ENCODE data around the gene TFAP2E.
A peak's percentile ranks its signal among the peaks of the same experiment; 100 is the strongest.

Gene TFAP2E

GRCh38 chr1:35598895-35599294 is 25.8 kb downstream of the TFAP2E start:
- DNase-seq, result no peak

- DNase-seq, result no peak
Observed at GRCh38 chr1:35599411-35599810, 26.3 kb downstream of the TFAP2E start.

GRCh38 chr1:35600593-35600992 is 27.5 kb downstream of the TFAP2E start:
- no peak for DNase-seq

- DNase-seq, result no peak
Observed at GRCh38 chr1:35603468-35603867, 30.4 kb downstream of the TFAP2E start.

GRCh38 chr1:35603941-35604340 is 30.8 kb downstream of the TFAP2E start:
- DNase-seq, result no peak

- DNase-seq, result no peak
Observed at GRCh38 chr1:35605071-35605866, 32.2 kb downstream of the TFAP2E start.

GRCh38 chr1:35605867-35606182 is 32.7 kb downstream of the TFAP2E start:
- DNase-seq, result no peak

GRCh38 chr1:35611655-35612054 is 38.5 kb downstream of the TFAP2E start:
- no peak for DNase-seq

GRCh38 chr1:35615440-35615839 is 42.3 kb downstream of the TFAP2E start:
- no peak for DNase-seq

GRCh38 chr1:35619237-35620121 is 46.4 kb downstream of the TFAP2E start:
- no peak for DNase-seq

- DNase-seq, result no peak
Observed at GRCh38 chr1:35622510-35623178, 49.5 kb downstream of the TFAP2E start.

GRCh38 chr1:35623832-35624231 is 50.7 kb downstream of the TFAP2E start:
- no peak for DNase-seq

GRCh38 chr1:35629051-35629450 is 55.9 kb downstream of the TFAP2E start:
- no peak for DNase-seq

GRCh38 chr1:35631396-35631795 is 58.3 kb downstream of the TFAP2E start:
- no peak for DNase-seq

GRCh38 chr1:35633547-35633946 is 60.4 kb downstream of the TFAP2E start:
- DNase-seq, result no peak

GRCh38 chr1:35637401-35637809 is 64.3 kb downstream of the TFAP2E start:
- DNase-seq, result peak; percentile 50

GRCh38 chr1:35640380-35641232 is 67.5 kb downstream of the TFAP2E start:
- no peak for DNase-seq

GRCh38 chr1:35641233-35641866 is 68.2 kb downstream of the TFAP2E start, which contains the start of gene PSMB2:
Gene PSMB2 (minus strand): TSS chr1:35641526. CDS start chr1:35641432, 94 bp downstream.
- peak; percentile 96 for DNase-seq

- DNase-seq, result no peak
Observed at GRCh38 chr1:35642471-35642955, 69.4 kb downstream of the TFAP2E start.

GRCh38 chr1:35644204-35644603 is 71.1 kb downstream of the TFAP2E start:
- no peak for DNase-seq
